Neural cell (in vitro differentiated cells): Measurements from ENCODE around the gene PLXDC2. TPM values are rescaled to one million over a fixed set of nuclear protein-coding genes. Genes with fewer than 3 reads are reported as not detected.

Experiments
- H2AFZ ChIP-seq: fragments of 200-600, 300-800 bp; sonication (generic), shearing (Covaris generic); 2 replicates; pipeline ENCODE4 v1.6.0; 2014; ENCODE audit warnings: low read depth, mild to moderate bottlenecking, antibody characterized with exemption, low read length, moderate library complexity
- H3F3A ChIP-seq: fragments of 200-600 bp; shearing (Covaris generic); 2 replicates; pipeline ENCODE4 v1.6.1; 2016; ENCODE audit warnings: mild to moderate bottlenecking, moderate library complexity, mixed read lengths, antibody characterized with exemption, low read length; ENCODE audit not compliant: insufficient read depth, poor library complexity, severe bottlenecking
- H3K27ac ChIP-seq: fragments of 200-600, 300-800 bp; sonication (generic), shearing (Covaris generic); 2 replicates; pipeline ENCODE4 v1.5.1; 2014; ENCODE audit warnings: mild to moderate bottlenecking, low read length, moderate library complexity
- H3K27me3 ChIP-seq: fragments of 300-800, 200-600 bp; sonication (generic), shearing (Covaris generic); 2 replicates; pipeline ENCODE4 v1.6.0; 2014; ENCODE audit warnings: mild to moderate bottlenecking, low read depth, low read length, moderate library complexity; ENCODE audit not compliant: insufficient read depth
- H3K36me3 ChIP-seq: fragments of 300-800, 200-600 bp; sonication (generic), shearing (Covaris generic); 2 replicates; pipeline ENCODE4 v1.5.1; 2014; ENCODE audit warnings: mild to moderate bottlenecking, antibody characterized with exemption, low read length, moderate library complexity; ENCODE audit not compliant: insufficient read depth
- H3K4me2 ChIP-seq: fragments of 300-800, 200-600 bp; sonication (generic), shearing (Covaris generic); 2 replicates; pipeline ENCODE4 v1.6.0; 2014; ENCODE audit warnings: mild to moderate bottlenecking, low read length
- H3K4me3 ChIP-seq: fragments of 300-800, 200-600 bp; sonication (generic), shearing (Covaris generic); 2 replicates; pipeline ENCODE4 v1.5.1; 2014; ENCODE audit warnings: mild to moderate bottlenecking, low read length, moderate library complexity
- H3K79me2 ChIP-seq: fragments of 200-600 bp; shearing (Covaris generic); replicated peaks from 2 replicates; pipeline ENCODE4 v1.6.0; 2014; ENCODE audit warnings: mild to moderate bottlenecking, low read length, moderate library complexity; ENCODE audit not compliant: insufficient read depth
- H3K9ac ChIP-seq: fragments of 300-800, 200-600 bp; sonication (generic), shearing (Covaris generic); 2 replicates; pipeline ENCODE4 v1.6.1; 2016; ENCODE audit warnings: mild to moderate bottlenecking, low read length, mixed read lengths
- H3K9me2 ChIP-seq: fragments of 200-600 bp; shearing (Covaris generic); 2 replicates; pipeline ENCODE4 v1.6.1; 2016; ENCODE audit warnings: mild to moderate bottlenecking, low read length, mixed read lengths; ENCODE audit not compliant: insufficient read depth
- H3K9me3 ChIP-seq: fragments of 200-600, 300-800 bp; sonication (generic), shearing (Covaris generic); 2 replicates; pipeline ENCODE4 v1.6.1; 2016; ENCODE audit warnings: mild to moderate bottlenecking, mixed run types, low read length, moderate library complexity, mixed read lengths
- H4K20me1 ChIP-seq: fragments of 200-600 bp; shearing (Covaris generic); 2 replicates; pipeline ENCODE4 v1.6.1; 2016; ENCODE audit warnings: mild to moderate bottlenecking, mixed run types; ENCODE audit not compliant: insufficient read depth
- CTCF ChIP-seq: fragments of 450-650 bp; IDR thresholded peaks from 2 replicates; pipeline ENCODE4 v1.5.1; 2014; ENCODE audit warnings: antibody characterized with exemption, mild to moderate bottlenecking, moderate library complexity; ENCODE audit not compliant: poor library complexity, severe bottlenecking
- EP300 ChIP-seq: fragments of 450-650 bp; conservative IDR thresholded peaks from 2 replicates; pipeline ENCODE4 v1.6.1; 2014; ENCODE audit warnings: antibody characterized with exemption, mild to moderate bottlenecking, moderate library complexity; ENCODE audit not compliant: poor library complexity, severe bottlenecking
- EZH2 ChIP-seq: fragments of 200-600, 300-800 bp; shearing (Covaris generic), sonication (generic); IDR thresholded peaks from 2 replicates; pipeline ENCODE4 v1.6.1; 2014; ENCODE audit warnings: antibody characterized with exemption, low read length, borderline replicate concordance, mild to moderate bottlenecking; ENCODE audit not compliant: insufficient read depth, poor library complexity, severe bottlenecking
- MXI1 ChIP-seq: fragments of 450-650 bp; conservative IDR thresholded peaks from 2 replicates; pipeline ENCODE4 v1.6.1; 2014; ENCODE audit warnings: antibody characterized with exemption, mild to moderate bottlenecking; ENCODE audit not compliant: poor library complexity, severe bottlenecking
- POLR2AphosphoS5 ChIP-seq: IDR thresholded peaks from 2 replicates; pipeline ENCODE4 v1.6.1; 2012
- RAD21 ChIP-seq: fragments of 450-650 bp; conservative IDR thresholded peaks from 2 replicates; pipeline ENCODE4 v1.6.1; 2014; ENCODE audit warnings: antibody characterized with exemption, mild to moderate bottlenecking, moderate library complexity
- REST ChIP-seq: IDR thresholded peaks from 2 replicates; pipeline ENCODE4 v1.6.1; 2012; ENCODE audit warnings: borderline replicate concordance
- SMC3 ChIP-seq: fragments of 450-650 bp; conservative IDR thresholded peaks from 2 replicates; pipeline ENCODE4 v1.6.1; 2014; ENCODE audit warnings: antibody characterized with exemption, mild to moderate bottlenecking, moderate library complexity; ENCODE audit not compliant: poor library complexity
- TAF1 ChIP-seq: IDR thresholded peaks from 2 replicates; pipeline ENCODE4 v1.6.1; 2012; ENCODE audit warnings: low read depth
- polyA plus RNA-seq: library from polyadenylated mRNA; depleted of rRNA; stranded (reverse); fragments of >200 nt; gene quantifications from 2 replicates; pipeline ENCODE4 v1.2.3, GENCODE V29; 2014

The PLXDC2 gene
- polyA plus RNA-seq, 1 donor from 2014 or later: 2.3 TPM

- Histone ChIP-seq H3K4me2 (no peak overlapping the region), H3K79me2 (no peaks in the 10 kb centered on the region), H3K9me2 (no peaks in the 10 kb centered on the region), H3K36me3 (no peaks in the 10 kb centered on the region), H3K4me3 (no peak overlapping the region), H3K9ac (no peak overlapping the region), H3K27me3 (no peaks in the 10 kb centered on the region), H3K9me3 (no peaks in the 10 kb centered on the region), H2AFZ (no peak overlapping the region), H3K27ac (no peak overlapping the region), H4K20me1 (no peaks in the 10 kb centered on the region), H3F3A (no peaks in the 10 kb centered on the region)
- TF ChIP-seq EP300 (no peak), CTCF (no peak), MXI1 (no peak), SMC3 (no peak), POLR2AphosphoS5 (no peak), TAF1 (no peak), RAD21 (no peak), EZH2 (no peak), REST (no peak)
These were observed 33.7 kb upstream of the PLXDC2 start for GRCh38 chr10:19782430-19783089.

GRCh38 chr10:19783721-19784120 is 32.5 kb upstream of the PLXDC2 start:
- Histone ChIP-seq H3K9ac (no peak overlapping the region), H3K9me3 (no peaks in the 10 kb centered on the region), H3K27me3 (no peaks in the 10 kb centered on the region), H3K4me3 (no peak overlapping the region), H3K4me2 (no peak overlapping the region), H3K27ac (no peak overlapping the region), H3F3A (no peaks in the 10 kb centered on the region), H3K36me3 (no peaks in the 10 kb centered on the region), H4K20me1 (no peaks in the 10 kb centered on the region), H3K9me2 (no peaks in the 10 kb centered on the region), H3K79me2 (no peaks in the 10 kb centered on the region), H2AFZ (no peak overlapping the region)
- no peak for TF ChIP-seq TAF1
- TF ChIP-seq RAD21: no peak
- TF ChIP-seq REST: no peak
